Coronary artery (tissue), 2 donors: ENCODE measurements around the gene ADAMTS4.

ENCODE experiments used
- DNase-seq: peaks from one replicate; pipeline ENCODE4 v3.0.0-alpha.2; 2017; ENCODE audit warnings: low spot score
- H3K27ac ChIP-seq, 2 donors: fragments of 200-600 bp; sonication (generic); one replicate each; pipeline ENCODE4 v1.5.1; 2016 to 2019
- H3K4me3 ChIP-seq: fragments of 200-600 bp; sonication (generic); 2 replicates; pipeline ENCODE4 v1.5.1; 2016; ENCODE audit warnings: mild to moderate bottlenecking, moderate library complexity
- CTCF ChIP-seq: fragments of 200-600 bp; sonication (generic); IDR thresholded peaks from one replicate; pipeline ENCODE4 v1.5.1; 2019; ENCODE audit warnings: antibody characterized with exemption

The ADAMTS4 gene

GRCh38 chr1:161165742-161166668 is 32.8 kb downstream of the ADAMTS4 start, which contains the start of gene PPOX:
Gene PPOX, plus strand, starts transcription at chr1:161166426. Its CDS starts 422 bp downstream, at chr1:161166848.
- no peak for TF ChIP-seq CTCF
- Histone ChIP-seq H3K4me3 (peak within 1 kb of the TSS; percentile 82), H3K27ac (peak within 1 kb of the TSS; percentile 76 to 92)
- peak; percentile 99 for DNase-seq

GRCh38 chr1:161164901-161165610 is 33.8 kb downstream of the ADAMTS4 start:
- TF ChIP-seq CTCF, result no peak

DNA sequence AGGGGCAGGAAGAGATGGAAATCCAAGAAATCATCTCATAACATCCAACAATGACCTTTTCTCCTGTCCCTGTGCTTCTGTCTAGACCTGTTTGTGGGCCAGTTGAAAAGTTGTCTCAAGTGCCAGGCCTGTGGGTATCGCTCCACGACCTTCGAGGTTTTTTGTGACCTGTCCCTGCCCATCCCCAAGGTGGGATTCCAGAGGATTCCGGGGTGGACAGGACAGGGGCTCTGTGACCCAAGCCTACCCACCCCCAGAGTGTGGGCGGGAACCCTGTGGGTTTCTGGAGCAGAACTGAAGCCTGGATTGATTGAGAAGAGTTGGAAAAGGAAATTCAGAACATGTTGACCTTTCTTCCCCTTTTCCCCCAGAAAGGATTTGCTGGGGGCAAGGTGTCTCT is 35.1 kb downstream of the ADAMTS4 start:
- H3K27ac ChIP-seq, result no peak overlapping the region
- TF ChIP-seq CTCF, result no peak
- no peak for DNase-seq
- H3K4me3 ChIP-seq, result no peak overlapping the region

More at GRCh38 chr1:161164901-161165610, 33.8 kb downstream of the ADAMTS4 start:
- DNase-seq, result peak; percentile 73
- Histone ChIP-seq H3K4me3 (peak overlapping the region; percentile 82), H3K27ac (peak overlapping the region; percentile 76 to 92)

- no peak for TF ChIP-seq CTCF
- no peak for DNase-seq
- no peak overlapping the region for H3K4me3 ChIP-seq
- H3K27ac ChIP-seq, result no peak overlapping the region
These were observed 36.0 kb downstream of the ADAMTS4 start for GRCh38 chr1:161162806-161163205.

- no peak for DNase-seq
- Histone ChIP-seq H3K4me3 (no peak overlapping the region), H3K27ac (no peak overlapping the region)
- TF ChIP-seq CTCF, result no peak
These were observed 36.8 kb downstream of the ADAMTS4 start for GRCh38 chr1:161162052-161162451.

GRCh38 chr1:161161652-161162051 is 37.2 kb downstream of the ADAMTS4 start:
- no peak for TF ChIP-seq CTCF
- no peak for DNase-seq
- no peak overlapping the region for H3K27ac ChIP-seq
- H3K4me3 ChIP-seq, result no peak overlapping the region
